H1 (cell line): ENCODE data around the gene CXXC5. TPM values are rescaled to one million over a fixed set of nuclear protein-coding genes. Genes with fewer than 3 reads are reported as not detected.

Source experiments
- BCL11A ChIP-seq, 2 experiments: IDR thresholded peaks; one replicate each; pipeline ENCODE4 v1.6.1; 2011; ENCODE audit warnings: low read depth in 2 of 2, low read length in 2 of 2, mild to moderate bottlenecking in 2 of 2
- CEBPB ChIP-seq: IDR thresholded peaks from 2 replicates; pipeline ENCODE4 v1.6.1; 2012; ENCODE audit warnings: low read depth, low read length
- CREB1 ChIP-seq: IDR thresholded peaks from 2 replicates; pipeline ENCODE4 v1.6.1; 2012; ENCODE audit warnings: inconsistent platforms
- FOSL1 ChIP-seq: IDR thresholded peaks from 2 replicates; pipeline ENCODE4 v1.6.1; 2011; ENCODE audit warnings: mild to moderate bottlenecking, low read depth, low read length, moderate library complexity; ENCODE audit not compliant: insufficient read depth
- HDAC2 ChIP-seq, 2 experiments: fragments of 300-600 bp in 1 of 2; sonication (generic) in 1 of 2; IDR thresholded peaks; 2 replicates each; pipeline ENCODE4 v1.6.1; 2011 to 2012; ENCODE audit warnings: low read depth in 2 of 2, low read length in 2 of 2, mild to moderate bottlenecking in 2 of 2, moderate library complexity in 2 of 2, borderline replicate concordance in 1 of 2, inconsistent platforms in 1 of 2
- KDM4A ChIP-seq: IDR thresholded peaks from one replicate; pipeline ENCODE4 v1.7.1; 2012; ENCODE audit warnings: low read depth, mild to moderate bottlenecking, moderate library complexity, low read length, inconsistent platforms; ENCODE audit not compliant: severe bottlenecking
- KDM5A ChIP-seq: fragments of 200-600 bp; IDR thresholded peaks from 2 replicates; pipeline ENCODE4 v1.7.1; 2012; ENCODE audit warnings: mild to moderate bottlenecking, low read length, inconsistent platforms, mixed read lengths
- MAFK ChIP-seq: IDR thresholded peaks from 2 replicates; pipeline ENCODE4 v1.6.1; 2012; ENCODE audit warnings: low read depth, mild to moderate bottlenecking, improper control_type of control experiment, low read length
- POU5F1 ChIP-seq: IDR thresholded peaks from 2 replicates; pipeline ENCODE4 v1.6.1; 2011; ENCODE audit warnings: low read depth, mild to moderate bottlenecking, low read length, moderate library complexity
- RBBP5 ChIP-seq: IDR thresholded peaks from 2 replicates; pipeline ENCODE4 v1.7.1; 2012; ENCODE audit warnings: low read depth, mild to moderate bottlenecking, inconsistent platforms, low read length, moderate library complexity, borderline replicate concordance
- SIX5 ChIP-seq: IDR thresholded peaks from 2 replicates; pipeline ENCODE4 v1.6.1; 2011; ENCODE audit warnings: mild to moderate bottlenecking, low read depth, low read length
- SRF ChIP-seq: IDR thresholded peaks from 2 replicates; pipeline ENCODE4 v1.6.1; 2011; ENCODE audit warnings: mild to moderate bottlenecking, low read depth, low read length, moderate library complexity
- TEAD4 ChIP-seq: IDR thresholded peaks from 2 replicates; pipeline ENCODE4 v1.6.1; 2012; ENCODE audit warnings: low read depth, low read length, inconsistent platforms, mixed read lengths
- YY1 ChIP-seq: IDR thresholded peaks from 2 replicates; pipeline ENCODE4 v1.6.1; 2011; ENCODE audit warnings: low read depth, mild to moderate bottlenecking, low read length
- polyA plus RNA-seq, 7 experiments: library from polyadenylated mRNA; depleted of rRNA in 3 of 7; stranded (reverse) in 5 of 7; unstranded in 2 of 7; fragments of >200 nt in 5 of 7; fragments of 200-250 nt in 2 of 7; gene quantifications; 1 replicate in 5 of 7; 2 replicates in 1 of 7; 4 replicates in 1 of 7; pipeline versions ENCODE4 v1.2.1 to v1.2.3, GENCODE V29; 2011 to 2013; ENCODE audit warnings: missing spikeins in 2 of 7, mixed read lengths in 2 of 7
- total RNA-seq: library from RNA; stranded (reverse); fragmentation: NEBNext Ultra II Directional; extraction: Animal tissue kit (Norgen Biotek cat#: 25700); gene quantifications from 2 replicates; pipeline ENCODE4 v1.2.1, GENCODE V29; 2021

CXXC5 gene
- total and polyA plus RNA-seq, 2 of the 8 experiments (the other 6 are each of a cell fraction or from before 2014, with no cell fraction given) = 61.4 to 74.0 TPM

DNA sequence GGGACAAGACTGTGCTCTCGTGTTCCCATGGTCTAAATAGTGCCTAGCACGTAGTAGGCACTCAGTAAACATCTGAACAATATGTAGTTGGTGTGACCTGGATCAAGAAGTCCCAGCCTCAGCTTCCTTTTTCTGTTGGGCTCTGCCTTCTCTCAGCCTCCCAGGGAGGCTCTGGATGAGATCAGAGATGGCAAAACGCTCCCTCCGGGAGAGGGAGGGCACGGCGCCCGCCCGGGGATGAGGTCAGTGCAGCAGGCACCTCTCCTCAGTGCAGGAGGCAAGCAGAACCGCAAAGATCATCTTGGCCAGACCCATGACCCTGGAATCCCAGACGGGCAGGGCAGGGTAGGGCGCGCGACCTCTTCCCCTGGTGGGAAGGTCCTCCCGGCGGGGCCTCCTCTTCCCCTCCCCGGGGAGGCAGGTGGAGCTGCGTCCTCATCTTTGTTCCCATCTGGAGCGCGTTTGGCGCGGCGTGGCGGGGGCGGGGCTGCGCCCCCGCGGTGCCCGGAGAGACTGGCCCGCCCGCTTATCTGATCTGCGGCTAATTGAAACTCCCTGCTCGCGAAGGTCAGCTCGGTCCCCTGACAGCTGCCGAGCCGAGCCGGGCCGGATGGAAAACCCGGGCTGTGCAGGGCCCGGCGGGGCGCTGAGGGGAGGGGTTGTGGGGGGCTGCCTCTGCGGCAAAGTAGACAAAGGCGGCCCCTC lies 60.9 kb downstream of the CXXC5 start (continued):
- no peak for TF ChIP-seq MAFK
- TF ChIP-seq SRF = no peak
- no peak for TF ChIP-seq SIX5
- peak in 1 of 2 experiments; percentile 60; a peak in 1 of 4 replicates for TF ChIP-seq HDAC2 (IDR thresholded peaks at IDR 0.05; ENCODE audit: borderline replicate concordance in 1 of 2, low read depth in 2 of 2, low read length in 2 of 2)
- no peak for TF ChIP-seq KDM5A
- no peak for TF ChIP-seq YY1
- TF ChIP-seq BCL11A (IDR thresholded peaks at IDR 0.05; ENCODE audit: low read depth in 2 of 2, low read length in 2 of 2) = no peak
- no peak for TF ChIP-seq FOSL1
- peak; percentile 11; the same call in 1 of the 2 replicates for TF ChIP-seq RBBP5
- peak; percentile 54 for TF ChIP-seq KDM4A
- TF ChIP-seq CREB1 = no peak
- TF ChIP-seq TEAD4 = 0 out of 2 replicates have a peak, but pooled peaks have one; percentile 12
- TF ChIP-seq POU5F1 = no peak
- TF ChIP-seq CEBPB = no peak
